ENCODE measurements around the gene CACNB2.

The CACNB2 gene

DNA sequence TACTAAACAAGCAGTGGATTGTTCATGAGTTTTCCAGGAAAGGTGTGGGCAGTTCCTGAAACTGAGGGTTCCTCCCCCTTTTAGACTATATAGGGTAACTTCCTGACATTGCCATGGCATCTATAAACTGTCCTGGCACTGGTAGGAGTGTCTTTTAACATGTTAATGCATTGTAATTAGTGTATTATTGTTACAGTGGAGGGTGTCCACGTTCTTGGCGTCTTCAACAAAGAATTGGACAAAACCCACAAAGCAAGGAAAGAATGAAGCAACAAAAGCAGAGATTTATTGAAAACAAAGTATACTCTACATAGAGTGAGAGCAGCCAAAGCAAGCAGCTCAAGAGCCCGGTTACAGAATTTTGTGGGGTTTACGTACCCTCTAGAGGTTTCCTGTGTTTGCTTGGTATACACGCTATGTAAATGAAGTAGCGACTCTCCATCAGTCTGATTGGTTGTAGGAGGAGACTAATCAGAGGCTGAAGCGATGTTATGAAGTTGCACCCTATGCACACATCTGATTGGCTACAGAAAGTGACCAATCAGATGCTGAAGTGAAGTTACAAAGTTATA is 335.9 kb downstream of the CACNB2 start:
- ChIA-PET POLR2A (interaction anchor here (1.1 kb wide), 1 partner anchor 25 kb away, joined by 3 read pairs; no protein-coding TSS in a partner anchor), CTCF (no interaction called here)
- TF ChIP-seq FOXA1 (IDR thresholded peaks at IDR 0.05) (no peak), CTBP1 (IDR thresholded peaks at IDR 0.05; ENCODE audit: borderline replicate concordance) (no peak), ELF4 (IDR thresholded peaks at IDR 0.05) (no peak), NFRKB (IDR thresholded peaks at IDR 0.05) (no peak), L3MBTL2 (conservative IDR thresholded peaks at IDR 0.05) (no peak), FOXM1 (IDR thresholded peaks at IDR 0.05; ENCODE audit: borderline replicate concordance) (no peak), HDGF (IDR thresholded peaks at IDR 0.05; ENCODE audit: borderline replicate concordance) (no peak), FOXK2 (IDR thresholded peaks at IDR 0.05) (no peak), LEF1 (IDR thresholded peaks at IDR 0.05; ENCODE audit: borderline replicate concordance) (no peak), ZNF384 (IDR thresholded peaks at IDR 0.05) (no peak), ARNT (IDR thresholded peaks at IDR 0.05) (no peak), TARDBP (IDR thresholded peaks at IDR 0.05) (no peak)
- TF ChIP-seq, protein P1, sequence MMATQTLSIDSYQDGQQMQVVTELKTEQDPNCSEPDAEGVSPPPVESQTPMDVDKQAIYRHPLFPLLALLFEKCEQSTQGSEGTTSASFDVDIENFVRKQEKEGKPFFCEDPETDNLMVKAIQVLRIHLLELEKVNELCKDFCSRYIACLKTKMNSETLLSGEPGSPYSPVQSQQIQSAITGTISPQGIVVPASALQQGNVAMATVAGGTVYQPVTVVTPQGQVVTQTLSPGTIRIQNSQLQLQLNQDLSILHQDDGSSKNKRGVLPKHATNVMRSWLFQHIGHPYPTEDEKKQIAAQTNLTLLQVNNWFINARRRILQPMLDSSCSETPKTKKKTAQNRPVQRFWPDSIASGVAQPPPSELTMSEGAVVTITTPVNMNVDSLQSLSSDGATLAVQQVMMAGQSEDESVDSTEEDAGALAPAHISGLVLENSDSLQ (IDR thresholded peaks at IDR 0.05), result no peak
- DNase-seq (ENCODE audit: extremely low spot score), result no peak

DNA sequence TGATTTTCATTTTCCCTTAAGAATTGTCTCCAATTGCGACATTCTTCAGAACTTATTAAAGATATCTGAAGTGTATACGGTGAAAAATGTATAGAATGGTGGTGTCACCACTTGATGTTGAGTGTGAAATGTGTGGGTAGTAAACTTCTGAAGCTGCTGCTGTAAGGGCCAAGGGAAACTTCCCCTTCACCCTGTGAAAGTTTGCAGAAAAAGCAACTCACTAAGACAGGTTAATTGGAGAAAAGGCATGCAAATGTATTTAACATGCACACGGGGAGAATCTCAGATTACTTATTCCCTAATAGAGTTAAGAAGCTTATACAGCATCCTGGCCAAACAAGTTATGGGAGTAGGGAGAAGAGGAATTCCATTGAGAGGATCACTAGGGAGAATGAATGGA is 338.1 kb downstream of the CACNB2 start:
- no peak for DNase-seq (ENCODE audit: extremely low spot score)
- ChIA-PET POLR2A (no interaction called here), CTCF (no interaction called here)
- TF ChIP-seq FOXK2 (IDR thresholded peaks at IDR 0.05) (no peak), LEF1 (IDR thresholded peaks at IDR 0.05; ENCODE audit: borderline replicate concordance) (no peak), ELF4 (IDR thresholded peaks at IDR 0.05) (no peak)

DNA sequence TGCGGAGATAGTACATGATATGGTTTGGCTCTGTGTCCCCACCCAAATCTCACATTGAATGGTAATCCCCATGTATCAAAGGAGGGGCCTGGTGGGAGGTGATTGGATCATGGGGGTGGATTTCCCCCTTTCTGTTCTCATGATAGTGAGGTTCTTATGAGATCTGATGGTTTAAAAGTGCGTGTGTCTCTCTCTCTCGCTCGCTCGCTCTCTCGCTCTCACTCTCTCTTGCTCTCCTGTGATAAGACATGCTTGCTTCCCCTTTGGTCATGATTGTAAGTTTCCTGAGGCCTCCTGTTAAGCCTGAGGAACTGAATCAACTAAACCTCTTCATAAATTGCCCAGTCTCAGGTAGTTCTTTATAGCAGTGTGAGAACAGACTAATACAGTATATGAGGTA is 339.3 kb downstream of the CACNB2 start:
- DNase-seq (ENCODE audit: extremely low spot score), result no peak
- TF ChIP-seq SUZ12 (IDR thresholded peaks at IDR 0.05) (no peak), HDGF (IDR thresholded peaks at IDR 0.05; ENCODE audit: borderline replicate concordance) (no peak), ARNT (IDR thresholded peaks at IDR 0.05) (no peak), FOXK2 (IDR thresholded peaks at IDR 0.05) (no peak), ZNF384 (IDR thresholded peaks at IDR 0.05) (no peak), ELF4 (IDR thresholded peaks at IDR 0.05) (no peak)
- CTCF ChIA-PET, result no interaction called here
- POLR2A ChIA-PET, result no interaction called here

DNA sequence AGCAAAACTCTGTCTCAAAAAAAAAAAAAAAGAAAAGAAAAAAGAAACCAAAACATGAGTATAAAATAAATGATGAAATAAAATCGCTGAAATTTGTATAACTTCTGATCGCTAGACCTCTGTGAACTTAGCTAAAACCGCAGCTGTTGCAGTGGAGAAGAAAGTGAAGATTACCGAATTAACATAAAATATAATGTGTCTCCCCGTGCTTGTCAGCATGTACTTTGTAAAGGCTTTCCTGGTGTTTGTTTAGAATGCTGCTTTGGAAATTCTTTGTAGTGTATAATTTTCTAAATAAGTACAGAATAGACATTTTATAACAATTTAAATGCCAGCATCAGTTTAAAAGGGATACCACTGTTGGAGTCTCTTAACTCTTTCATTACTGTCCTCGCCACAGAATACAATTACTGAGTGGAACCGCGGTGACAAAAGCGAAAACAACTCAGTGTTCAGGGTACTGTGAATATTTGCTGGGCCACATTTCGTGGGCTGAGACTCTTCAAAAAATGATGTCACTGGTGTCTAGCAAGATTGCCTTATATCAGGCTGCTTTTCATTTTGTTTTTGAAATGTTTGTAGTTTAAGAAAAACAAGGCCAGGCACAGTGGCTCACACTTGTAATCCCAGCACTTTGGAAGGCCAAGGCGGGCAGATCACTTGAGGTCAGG is 343.4 kb downstream of the CACNB2 start:
- CTCF ChIA-PET, result no interaction called here
- TF ChIP-seq ARNT (IDR thresholded peaks at IDR 0.05) (no peak), FOXA1 (IDR thresholded peaks at IDR 0.05) (no peak), FOXK2 (IDR thresholded peaks at IDR 0.05) (no peak), FOXM1 (IDR thresholded peaks at IDR 0.05; ENCODE audit: borderline replicate concordance) (no peak), BHLHE40 (IDR thresholded peaks at IDR 0.05; ENCODE audit: borderline replicate concordance) (no peak), TARDBP (IDR thresholded peaks at IDR 0.05) (no peak), ELF4 (IDR thresholded peaks at IDR 0.05) (no peak)
- POLR2A ChIA-PET, result no interaction called here
- no peak for DNase-seq (ENCODE audit: extremely low spot score)

DNA sequence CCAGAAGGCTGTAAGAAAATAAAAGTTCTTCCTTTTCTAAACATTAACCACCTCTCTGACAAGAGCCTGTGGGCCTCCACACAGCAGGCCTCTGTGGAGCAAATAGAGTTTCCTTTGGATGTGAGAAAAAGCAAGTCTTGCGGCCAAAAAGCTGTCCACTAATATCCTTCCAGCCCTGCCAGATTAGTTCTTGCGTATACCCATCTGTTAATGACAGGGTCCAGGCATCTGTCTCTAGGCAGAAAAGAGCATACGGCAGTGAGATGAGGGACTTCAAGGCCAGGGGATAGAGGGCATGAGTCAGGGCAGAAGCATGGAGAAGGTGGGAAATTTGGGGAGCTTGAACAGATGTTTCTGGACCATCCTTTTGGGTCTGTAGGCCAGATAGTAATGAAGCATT is 346.2 kb downstream of the CACNB2 start:
- no peak for DNase-seq (ENCODE audit: extremely low spot score)

DNA sequence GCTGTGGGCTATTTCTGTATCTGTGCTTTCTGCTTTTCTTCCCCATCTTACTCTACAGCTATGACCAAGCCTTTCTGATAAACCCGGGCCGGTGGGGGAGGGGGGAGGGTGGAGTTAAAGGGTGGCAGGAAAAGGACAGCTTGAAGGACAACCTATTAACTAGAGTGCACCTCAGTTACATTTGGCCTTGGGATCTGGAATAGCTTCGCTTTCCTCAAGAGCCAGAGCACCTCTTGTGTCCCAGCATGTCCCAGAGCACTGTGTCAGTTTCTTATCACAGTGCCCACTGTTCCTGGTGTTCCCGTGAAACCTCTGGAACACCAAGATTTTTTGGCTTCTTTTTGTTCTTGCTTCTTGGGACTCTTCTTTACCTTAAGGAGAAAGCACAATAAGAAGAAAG is 350.5 kb downstream of the CACNB2 start:
- TF ChIP-seq SUZ12 (IDR thresholded peaks at IDR 0.05), result no peak
- no peak for TF ChIP-seq ELF4 (IDR thresholded peaks at IDR 0.05)
- no peak for TF ChIP-seq ZNF384 (IDR thresholded peaks at IDR 0.05)
- TF ChIP-seq NFRKB (IDR thresholded peaks at IDR 0.05), result no peak
- no peak for TF ChIP-seq FOXA1 (IDR thresholded peaks at IDR 0.05)
- TF ChIP-seq, protein P1 (IDR thresholded peaks at IDR 0.05), result no peak
- ChIA-PET POLR2A (no interaction called here), CTCF (no interaction called here)
- no peak for DNase-seq (ENCODE audit: extremely low spot score)

More for the DNA sequence above, 346.2 kb downstream of the CACNB2 start:
- CTCF ChIA-PET, result interaction anchor here (0.5 kb wide), 1 partner anchor 582 kb away, joined by 4 read pairs; no protein-coding TSS in a partner anchor
- TF ChIP-seq BHLHE40 (IDR thresholded peaks at IDR 0.05; ENCODE audit: borderline replicate concordance) (no peak), LEF1 (IDR thresholded peaks at IDR 0.05; ENCODE audit: borderline replicate concordance) (no peak), SUZ12 (IDR thresholded peaks at IDR 0.05) (no peak), HDGF (IDR thresholded peaks at IDR 0.05; ENCODE audit: borderline replicate concordance) (no peak), NFRKB (IDR thresholded peaks at IDR 0.05) (no peak), FOXK2 (IDR thresholded peaks at IDR 0.05) (no peak), CTBP1 (IDR thresholded peaks at IDR 0.05; ENCODE audit: borderline replicate concordance) (no peak)
- POLR2A ChIA-PET, result no interaction called here

GRCh38 chr10:18497806-18498369 is 357.7 kb downstream of the CACNB2 start:
- ChIA-PET POLR2A (no interaction called here), CTCF (no interaction called here)
- TF ChIP-seq L3MBTL2 (conservative IDR thresholded peaks at IDR 0.05) (no peak), ELF4 (IDR thresholded peaks at IDR 0.05) (no peak), NFRKB (IDR thresholded peaks at IDR 0.05) (no peak), FOXM1 (IDR thresholded peaks at IDR 0.05; ENCODE audit: borderline replicate concordance) (no peak)
- no peak for DNase-seq (ENCODE audit: extremely low spot score)

DNA sequence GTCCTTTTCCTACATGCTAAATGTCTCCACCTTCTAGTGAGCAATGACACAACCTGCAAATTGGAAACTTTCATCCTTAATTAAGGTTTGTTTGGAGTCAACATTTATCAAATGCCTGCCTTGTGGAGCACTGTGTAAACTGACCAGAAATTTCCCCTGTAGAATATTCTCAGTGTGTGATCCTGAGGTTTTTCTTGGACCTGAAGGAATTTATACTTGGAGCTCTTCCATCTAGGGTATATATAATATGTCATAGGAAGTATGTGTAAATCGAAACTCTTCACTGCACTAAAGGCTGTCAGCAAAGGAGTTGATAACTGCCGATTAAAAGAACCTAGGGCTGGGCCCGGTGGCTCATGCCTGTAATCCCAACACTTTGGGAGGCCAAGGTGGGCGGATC is 358.8 kb downstream of the CACNB2 start:
- ChIA-PET POLR2A (no interaction called here), CTCF (no interaction called here)
- no peak for DNase-seq (ENCODE audit: extremely low spot score)
- TF ChIP-seq LEF1 (IDR thresholded peaks at IDR 0.05; ENCODE audit: borderline replicate concordance), result no peak
- no peak for TF ChIP-seq CTBP1 (IDR thresholded peaks at IDR 0.05; ENCODE audit: borderline replicate concordance)
- no peak for TF ChIP-seq TARDBP (IDR thresholded peaks at IDR 0.05)
- no peak for TF ChIP-seq SP1 (IDR thresholded peaks at IDR 0.05)
- TF ChIP-seq ARNT (IDR thresholded peaks at IDR 0.05), result no peak
- TF ChIP-seq SUZ12 (IDR thresholded peaks at IDR 0.05), result no peak
- TF ChIP-seq FOXM1 (IDR thresholded peaks at IDR 0.05; ENCODE audit: borderline replicate concordance), result no peak
- TF ChIP-seq, protein P1 (IDR thresholded peaks at IDR 0.05), result no peak
- no peak for TF ChIP-seq L3MBTL2 (conservative IDR thresholded peaks at IDR 0.05)
- TF ChIP-seq HDGF (IDR thresholded peaks at IDR 0.05; ENCODE audit: borderline replicate concordance), result no peak
- no peak for TF ChIP-seq NFRKB (IDR thresholded peaks at IDR 0.05)
- no peak for TF ChIP-seq FOXA1 (IDR thresholded peaks at IDR 0.05)
- TF ChIP-seq ZNF384 (IDR thresholded peaks at IDR 0.05), result no peak
- TF ChIP-seq BHLHE40 (IDR thresholded peaks at IDR 0.05; ENCODE audit: borderline replicate concordance), result no peak
- TF ChIP-seq ELF4 (IDR thresholded peaks at IDR 0.05), result no peak
- TF ChIP-seq FOXK2 (IDR thresholded peaks at IDR 0.05), result no peak
